ENCODE measurements around the gene ASB7.
"Not testable (repeated sequence)": the region's sequence is repeated elsewhere in the genome, so short reads cannot be mapped to it uniquely, and the experiment has no call there.

Gene ASB7

GRCh38 chr15:100602064-100602822 is at the start of gene ASB7, which contains the start of gene LINS1:
Gene ASB7, plus strand, starts transcription at chr15:100602589. Its CDS starts 9,628 bp downstream, at chr15:100612217.
Gene LINS1, minus strand, starts transcription at chr15:100602184. Its CDS starts 21,342 bp downstream, at chr15:100580842.
- DNase-seq (ENCODE audit: low read depth in 2 of 2) = peak; percentile 98 to 99

- no peak for DNase-seq (ENCODE audit: low read depth in 2 of 2)
These were observed 48.9 kb upstream of the ASB7 start for GRCh38 chr15:100553468-100553867.

- DNase-seq (ENCODE audit: low read depth in 2 of 2) = no peak
These were observed 43.6 kb upstream of the ASB7 start for GRCh38 chr15:100558771-100559254.

GRCh38 chr15:100559330-100559729 is 43.1 kb upstream of the ASB7 start:
- DNase-seq (ENCODE audit: low read depth in 2 of 2) = no peak

- DNase-seq (ENCODE audit: low read depth in 2 of 2) = no peak
These were observed 42.1 kb upstream of the ASB7 start for GRCh38 chr15:100560323-100560722.

- DNase-seq (ENCODE audit: low read depth in 2 of 2) = no peak
These were observed 36.8 kb upstream of the ASB7 start for GRCh38 chr15:100565591-100565990.

- no peak for DNase-seq (ENCODE audit: low read depth in 2 of 2)
These were observed 35.4 kb upstream of the ASB7 start for GRCh38 chr15:100566850-100567628.

GRCh38 chr15:100569391-100569790 is 33.0 kb upstream of the ASB7 start:
- DNase-seq (ENCODE audit: low read depth in 2 of 2) = no peak

GRCh38 chr15:100570275-100570674 is 32.1 kb upstream of the ASB7 start:
- DNase-seq (ENCODE audit: low read depth in 2 of 2) = no peak

- DNase-seq (ENCODE audit: low read depth in 2 of 2) = no peak
These were observed 31.6 kb upstream of the ASB7 start for GRCh38 chr15:100570735-100571313.

GRCh38 chr15:100571592-100572167 is 30.7 kb upstream of the ASB7 start:
- no peak for DNase-seq (ENCODE audit: low read depth in 2 of 2)

GRCh38 chr15:100572362-100572983 is 29.9 kb upstream of the ASB7 start:
- no peak for DNase-seq (ENCODE audit: low read depth in 2 of 2)

GRCh38 chr15:100573526-100573925 is 28.9 kb upstream of the ASB7 start:
- no peak for DNase-seq (ENCODE audit: low read depth in 2 of 2)

GRCh38 chr15:100580414-100580813 is 22.0 kb upstream of the ASB7 start:
- no peak for DNase-seq (ENCODE audit: low read depth in 2 of 2)

- DNase-seq (ENCODE audit: low read depth in 2 of 2) = no peak
These were observed 13.6 kb upstream of the ASB7 start for GRCh38 chr15:100588638-100589242.

- not testable (repeated sequence) for DNase-seq (ENCODE audit: low read depth in 2 of 2)
These were observed 11.2 kb upstream of the ASB7 start for GRCh38 chr15:100591163-100591562.

GRCh38 chr15:100591835-100592234 is 10.6 kb upstream of the ASB7 start:
- DNase-seq (ENCODE audit: low read depth in 2 of 2) = no peak

GRCh38 chr15:100592898-100593297 is 9.5 kb upstream of the ASB7 start:
- DNase-seq (ENCODE audit: low read depth in 2 of 2) = no peak

- DNase-seq (ENCODE audit: low read depth in 2 of 2) = no peak
These were observed 9.0 kb upstream of the ASB7 start for GRCh38 chr15:100593431-100593830.

- DNase-seq (ENCODE audit: low read depth in 2 of 2) = no peak
These were observed 6.4 kb upstream of the ASB7 start for GRCh38 chr15:100595964-100596363.

GRCh38 chr15:100596792-100597191 is 5.6 kb upstream of the ASB7 start:
- DNase-seq (ENCODE audit: low read depth in 2 of 2) = peak; percentile 85 to 98

Measured in stimulated activated CD4-positive, alpha-beta T cell treated with anti-CD3 and anti-CD28 coated beads, Interleukin-1b, Interleukin-23, amount 100 ng/mL, for 4 hours (primary cell).